ENCODE results near the gene MZF1.
"Not testable (repeated sequence)": the region's sequence is repeated elsewhere in the genome, so short reads cannot be mapped to it uniquely, and the experiment has no call there.

The MZF1 gene

DNA sequence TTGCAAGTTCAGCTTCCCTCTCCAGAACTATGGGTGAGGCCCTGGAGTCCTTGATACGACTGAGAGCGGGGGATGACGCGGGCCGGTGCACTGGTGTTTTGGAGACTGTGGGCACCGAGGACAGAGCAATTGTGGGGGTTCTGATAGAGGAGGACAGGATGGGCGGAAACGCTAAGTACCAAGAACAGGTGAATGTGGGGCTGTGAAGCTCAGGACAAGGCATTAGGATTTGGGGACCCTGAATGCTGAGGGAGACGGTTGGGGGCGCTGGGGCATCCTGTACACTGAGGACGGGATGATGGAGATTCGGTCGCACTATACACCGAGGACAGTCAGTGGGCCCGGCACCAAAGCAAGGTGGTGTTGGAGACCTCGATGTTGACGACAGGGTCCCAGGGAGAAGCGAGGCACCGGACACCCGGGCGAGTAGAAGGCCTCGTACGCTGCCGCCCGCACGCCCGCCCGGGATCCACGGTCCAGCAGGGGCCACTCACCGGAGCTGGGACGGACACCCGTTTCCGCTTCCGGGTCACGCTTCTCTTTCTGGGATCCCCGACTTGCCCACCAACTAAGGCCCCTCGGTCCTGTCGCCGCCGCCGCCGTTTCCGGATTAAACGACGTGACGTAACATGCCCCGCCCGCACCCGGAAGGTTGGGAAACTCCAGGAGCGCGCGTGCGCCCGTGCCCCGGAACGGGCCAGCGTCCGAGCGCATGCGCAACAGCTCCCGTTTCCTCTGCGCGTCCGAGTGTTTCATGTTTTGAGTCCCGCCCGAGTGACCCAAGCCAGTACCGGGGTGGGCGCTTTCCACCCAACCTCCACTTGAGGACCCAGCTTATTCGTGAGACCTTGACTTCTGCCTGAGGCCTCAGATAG is 18.4 kb downstream of the MZF1 start, which contains the start of gene CHMP2A:
TSS of gene CHMP2A (minus strand) at position 612 of the 875 bp plus-strand sequence. CDS start 893 bp downstream, outside the sequence.
- DNase-seq: no peak

DNA sequence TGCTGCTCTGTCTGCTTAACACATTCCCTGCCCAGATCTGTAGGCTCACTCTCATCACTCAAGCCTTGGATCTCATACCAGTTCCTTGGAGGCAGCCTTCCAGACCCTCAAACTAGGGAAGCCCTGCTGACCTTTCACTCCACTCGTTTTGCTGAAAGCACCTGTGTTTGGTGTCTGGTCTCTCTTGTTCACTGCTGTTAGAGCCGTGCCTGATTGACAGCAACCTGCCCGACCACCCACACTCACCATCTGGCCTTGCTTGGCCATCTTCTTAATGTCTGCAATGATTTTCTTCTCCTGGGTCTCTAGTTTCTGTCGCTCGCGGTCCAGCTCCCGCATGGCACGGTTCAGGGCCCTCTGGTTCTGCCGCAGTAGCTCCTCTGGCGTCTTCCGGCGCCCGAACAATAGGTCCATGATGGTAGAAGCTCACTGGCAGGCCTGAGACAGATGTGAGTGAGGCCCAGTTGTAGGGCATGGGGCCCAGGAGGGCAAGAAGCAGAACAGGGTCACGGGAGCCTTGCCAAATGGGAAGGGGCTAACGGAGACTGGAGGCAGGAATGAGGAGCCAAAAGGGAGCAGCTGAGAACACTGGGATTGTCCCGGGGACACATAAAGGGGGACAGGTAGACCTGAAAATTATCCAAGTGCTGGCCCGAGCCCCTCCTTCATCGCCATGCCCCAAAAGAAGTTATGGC is 19.2 kb downstream of the MZF1 start:
- DNase-seq: no peak

DNA sequence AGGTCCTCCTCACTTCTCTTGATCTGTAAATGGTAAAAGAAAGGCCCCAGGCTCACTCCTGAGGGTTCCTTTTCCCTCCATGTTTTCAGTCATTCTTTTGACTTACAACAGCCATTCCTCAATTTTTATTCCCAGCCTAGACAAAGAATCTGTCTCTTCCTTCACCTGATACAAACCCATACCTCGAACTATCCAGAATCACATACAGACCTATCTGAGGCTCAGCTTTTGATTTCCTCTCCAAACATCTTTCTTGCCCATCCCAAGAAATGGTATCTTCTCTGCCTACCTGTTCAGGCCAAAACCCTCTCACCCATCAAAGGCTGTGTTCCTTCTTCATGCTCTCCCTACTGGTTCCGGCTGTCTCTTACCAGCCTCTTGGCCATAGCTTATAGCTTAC is 20.5 kb downstream of the MZF1 start:
- no peak for DNase-seq

DNA sequence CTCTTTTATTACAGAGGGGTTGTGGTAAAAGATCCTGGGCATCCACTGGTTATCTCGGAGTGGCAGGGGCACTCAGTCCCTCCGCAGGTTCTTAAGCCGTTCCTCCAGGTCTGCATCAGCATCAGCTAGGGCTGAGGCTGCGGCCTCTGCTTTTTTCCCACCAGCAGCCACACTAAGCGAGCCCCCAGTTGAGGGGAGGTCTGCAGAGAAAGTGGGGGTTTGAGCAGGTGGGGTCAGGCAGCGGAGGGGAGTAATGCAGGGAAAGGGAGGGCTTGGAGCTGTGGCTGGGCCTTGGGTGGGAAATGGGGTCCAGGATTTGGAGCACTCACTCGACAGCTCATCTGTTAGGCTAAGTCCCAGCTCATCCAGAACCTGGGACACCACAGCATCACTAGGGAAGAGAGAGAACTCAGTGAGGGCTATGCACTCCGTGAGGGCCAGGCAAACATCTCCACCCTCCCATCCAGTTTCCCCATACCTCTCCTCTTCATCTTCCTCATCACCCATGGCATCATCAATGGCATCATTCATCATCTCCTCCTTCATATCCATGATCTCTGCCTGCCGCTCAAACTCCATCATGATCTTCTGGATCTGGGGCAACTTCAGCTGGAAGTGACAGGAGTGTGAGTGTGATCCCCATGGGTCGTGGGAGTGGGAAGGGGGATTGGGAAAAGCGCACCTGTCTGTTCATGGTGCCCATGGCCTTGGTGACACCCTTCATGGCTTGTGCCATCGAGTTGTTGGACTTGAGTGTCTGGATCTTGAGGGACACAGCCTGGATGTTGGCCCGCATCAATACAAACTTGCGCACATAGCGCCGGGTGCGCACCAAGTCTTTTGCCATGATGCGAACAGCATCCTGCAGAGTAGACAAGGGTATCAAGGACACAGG is 21.3 kb downstream of the MZF1 start:
- DNase-seq: no peak

DNA sequence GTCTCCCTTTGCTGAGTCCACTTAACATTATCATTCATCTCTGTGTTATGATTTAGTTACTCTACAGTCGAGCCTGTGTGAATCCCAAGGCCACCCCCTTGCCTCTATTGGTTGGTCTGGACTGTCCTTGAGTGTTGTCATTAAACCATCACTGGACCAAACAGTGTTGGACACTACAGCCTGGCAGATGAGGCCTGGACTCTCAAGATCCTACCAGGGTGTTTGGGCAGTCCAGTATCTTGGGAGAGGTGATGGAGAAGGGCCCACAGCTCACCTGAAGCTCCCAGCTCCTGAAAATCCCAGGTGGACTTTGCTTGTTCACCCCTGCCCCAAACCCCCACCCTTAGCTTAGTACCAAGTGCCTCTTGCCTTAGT is 22.0 kb downstream of the MZF1 start:
- DNase-seq: no peak

DNA sequence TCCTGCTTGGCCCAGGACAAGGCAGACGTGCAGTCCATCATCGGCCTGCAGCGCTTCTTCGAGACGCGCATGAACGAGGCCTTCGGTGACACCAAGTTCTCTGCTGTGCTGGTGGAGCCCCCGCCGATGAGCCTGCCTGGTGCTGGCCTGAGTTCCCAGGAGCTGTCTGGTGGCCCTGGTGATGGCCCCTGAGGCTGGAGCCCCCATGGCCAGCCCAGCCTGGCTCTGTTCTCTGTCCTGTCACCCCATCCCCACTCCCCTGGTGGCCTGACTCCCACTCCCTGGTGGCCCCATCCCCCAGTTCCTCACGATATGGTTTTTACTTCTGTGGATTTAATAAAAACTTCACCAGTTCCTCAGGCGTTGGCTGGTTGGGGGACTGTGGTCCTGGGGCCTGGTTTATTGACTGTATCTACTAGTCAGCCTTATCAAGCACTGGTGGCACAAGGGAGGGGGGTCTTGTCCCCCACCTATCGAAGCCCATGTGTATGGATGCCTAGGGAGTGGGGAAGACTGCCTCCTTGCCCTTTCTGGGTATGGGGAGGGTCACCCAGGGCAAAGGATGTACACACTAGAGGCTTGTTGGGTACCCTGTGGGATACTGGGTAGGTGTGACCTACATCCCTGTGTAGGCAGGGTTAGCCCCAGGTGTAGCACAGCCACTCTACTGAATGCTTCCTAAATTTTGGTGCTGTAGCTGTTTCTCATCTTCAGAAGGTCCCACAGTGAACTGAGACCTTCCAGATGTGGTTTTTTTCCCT is 22.6 kb downstream of the MZF1 start:
- no peak for DNase-seq

DNA sequence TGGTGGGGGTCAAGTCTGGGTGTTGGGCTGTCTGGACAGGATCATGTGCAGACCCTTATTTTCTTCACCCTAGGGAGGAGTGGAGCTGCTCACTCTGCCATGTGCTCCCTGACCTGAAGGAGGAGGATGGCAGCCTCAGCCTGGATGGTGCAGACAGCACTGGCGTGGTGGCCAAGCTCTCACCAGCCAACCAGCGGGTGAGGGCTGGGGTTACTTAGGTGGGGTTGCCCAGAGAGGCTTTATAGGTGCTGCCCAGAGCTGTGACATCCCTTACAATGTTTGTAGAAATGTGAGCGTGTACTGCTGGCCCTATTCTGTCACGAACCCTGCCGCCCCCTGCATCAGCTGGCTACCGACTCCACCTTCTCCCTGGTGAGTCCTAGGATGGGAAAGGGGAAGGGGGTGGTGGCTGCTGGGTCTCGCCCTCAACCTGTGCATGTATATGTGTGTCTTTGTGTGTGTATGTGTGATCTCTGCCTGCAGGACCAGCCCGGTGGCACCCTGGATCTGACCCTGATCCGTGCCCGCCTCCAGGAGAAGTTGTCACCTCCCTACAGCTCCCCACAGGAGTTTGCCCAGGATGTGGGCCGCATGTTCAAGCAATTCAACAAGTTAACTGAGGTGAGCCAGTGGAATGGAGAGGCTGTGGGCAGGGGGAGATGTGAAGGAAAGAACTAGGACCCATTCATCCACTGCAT is 23.3 kb downstream of the MZF1 start:
- no peak for DNase-seq

DNA sequence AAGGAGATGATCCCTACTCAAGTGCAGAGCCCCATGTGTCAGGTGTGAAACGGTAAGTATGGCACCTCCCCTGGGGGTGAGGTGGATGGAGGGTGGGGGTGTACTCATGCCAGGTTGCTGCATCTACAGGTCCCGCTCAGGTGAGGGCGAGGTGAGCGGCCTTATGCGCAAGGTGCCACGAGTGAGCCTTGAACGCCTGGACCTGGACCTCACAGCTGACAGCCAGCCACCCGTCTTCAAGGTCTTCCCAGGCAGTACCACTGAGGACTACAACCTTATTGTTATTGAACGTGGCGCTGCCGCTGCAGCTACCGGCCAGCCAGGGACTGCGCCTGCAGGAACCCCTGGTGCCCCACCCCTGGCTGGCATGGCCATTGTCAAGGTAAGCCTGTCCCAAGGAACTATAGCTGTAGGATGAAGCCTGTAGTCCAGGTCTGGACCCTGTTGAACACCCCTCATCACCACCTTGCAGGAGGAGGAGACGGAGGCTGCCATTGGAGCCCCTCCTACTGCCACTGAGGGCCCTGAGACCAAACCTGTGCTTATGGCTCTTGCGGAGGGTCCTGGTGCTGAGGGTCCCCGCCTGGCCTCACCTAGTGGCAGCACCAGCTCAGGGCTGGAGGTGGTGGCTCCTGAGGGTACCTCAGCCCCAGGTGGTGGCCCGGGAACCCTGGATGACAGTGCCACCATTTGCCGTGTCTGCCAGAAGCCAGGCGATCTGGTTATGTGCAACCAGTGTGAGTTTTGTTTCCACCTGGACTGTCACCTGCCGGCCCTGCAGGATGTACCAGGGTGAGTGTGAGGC is 24.1 kb downstream of the MZF1 start:
- no peak for DNase-seq

DNA sequence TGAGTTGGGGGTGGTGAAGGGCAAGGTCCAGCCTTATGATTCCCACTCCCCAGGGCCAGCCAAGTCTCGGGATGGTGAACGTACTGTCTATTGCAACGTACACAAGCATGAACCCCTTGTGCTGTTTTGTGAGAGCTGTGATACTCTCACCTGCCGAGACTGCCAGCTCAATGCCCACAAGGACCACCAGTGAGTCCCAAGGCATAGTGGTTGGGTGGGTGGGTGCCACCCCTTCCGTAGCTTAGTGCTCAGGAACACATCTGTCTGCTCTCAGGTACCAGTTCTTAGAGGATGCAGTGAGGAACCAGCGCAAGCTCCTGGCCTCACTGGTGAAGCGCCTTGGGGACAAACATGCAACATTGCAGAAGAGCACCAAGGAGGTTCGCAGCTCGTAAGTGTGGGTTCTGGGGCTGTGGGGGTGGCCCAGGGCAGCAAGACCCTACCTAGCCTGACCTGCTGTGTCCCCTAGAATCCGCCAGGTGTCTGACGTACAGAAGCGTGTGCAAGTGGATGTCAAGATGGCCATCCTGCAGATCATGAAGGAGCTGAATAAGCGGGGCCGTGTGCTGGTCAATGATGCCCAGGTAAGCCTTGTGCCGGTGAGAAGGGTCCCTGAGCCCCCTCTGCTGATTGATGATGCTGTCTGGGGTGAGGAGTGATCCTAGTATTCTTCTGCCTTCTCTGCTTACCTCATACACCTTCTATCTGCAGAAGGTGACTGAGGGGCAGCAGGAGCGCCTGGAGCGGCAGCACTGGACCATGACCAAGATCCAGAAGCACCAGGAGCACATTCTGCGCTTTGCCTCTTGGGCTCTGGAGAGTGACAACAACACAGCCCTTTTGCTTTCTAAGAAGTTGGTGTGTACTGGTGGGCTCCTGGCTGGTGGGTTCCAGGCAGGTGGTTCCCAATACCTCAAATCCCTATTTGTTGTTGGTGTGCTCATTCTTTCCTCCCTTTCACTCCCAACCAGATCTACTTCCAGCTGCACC is 25.5 kb downstream of the MZF1 start:
- DNase-seq: no peak

DNA sequence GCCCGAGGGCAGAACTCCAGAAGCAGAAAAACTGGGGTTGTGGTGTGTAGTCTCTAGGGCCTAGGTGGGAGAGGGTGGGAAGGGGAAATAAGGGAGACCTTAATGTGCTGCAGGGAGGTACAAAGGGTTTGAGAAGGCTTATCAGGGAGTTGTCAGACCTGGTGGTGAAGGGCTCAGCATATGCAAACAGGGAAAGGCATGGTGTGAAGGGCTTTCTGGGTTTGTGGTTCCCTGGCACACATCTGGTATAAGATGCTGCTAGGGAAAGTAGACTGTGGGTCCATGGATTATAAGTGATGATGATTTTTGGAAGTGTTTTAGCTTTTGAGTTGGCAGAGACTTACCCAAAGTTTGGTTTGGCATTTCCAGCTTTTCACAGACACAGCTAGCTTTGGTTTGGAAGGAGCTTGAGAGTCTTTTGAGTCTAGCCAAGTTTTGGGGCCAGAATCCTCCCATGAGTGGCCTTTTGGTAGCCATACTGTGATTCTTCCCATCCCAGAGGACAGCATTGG is 27.1 kb downstream of the MZF1 start:
- no peak for DNase-seq

DNA sequence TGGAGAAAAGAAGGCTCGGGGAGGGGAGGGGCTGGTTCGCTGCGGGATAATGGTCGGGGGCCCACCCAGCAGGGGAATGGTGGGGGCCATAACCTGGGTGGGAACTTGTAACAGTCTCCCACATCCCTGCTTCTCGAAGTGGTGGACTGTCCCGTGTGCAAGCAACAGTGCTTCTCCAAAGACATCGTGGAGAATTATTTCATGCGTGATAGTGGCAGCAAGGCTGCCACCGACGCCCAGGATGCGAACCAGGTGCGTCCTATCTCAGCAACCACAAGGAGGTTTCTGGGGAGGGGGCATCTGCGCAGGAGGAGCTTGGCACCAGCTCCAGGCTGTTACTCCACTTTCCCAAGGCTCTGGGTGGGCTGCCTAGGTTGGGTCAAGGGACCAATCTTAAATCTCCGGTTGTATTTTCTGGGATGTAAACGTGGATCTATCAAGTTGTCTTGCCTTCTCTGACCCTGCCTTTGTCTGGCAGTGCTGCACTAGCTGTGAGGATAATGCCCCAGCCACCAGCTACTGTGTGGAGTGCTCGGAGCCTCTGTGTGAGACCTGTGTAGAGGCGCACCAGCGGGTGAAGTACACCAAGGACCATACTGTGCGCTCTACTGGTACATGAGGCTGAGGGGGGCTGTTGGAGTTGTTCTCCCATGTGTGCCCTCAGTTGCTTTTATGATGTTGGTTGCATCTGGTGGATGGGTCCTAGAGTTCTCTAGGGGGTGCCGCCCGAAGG is 27.7 kb downstream of the MZF1 start:
- DNase-seq: no peak

DNA sequence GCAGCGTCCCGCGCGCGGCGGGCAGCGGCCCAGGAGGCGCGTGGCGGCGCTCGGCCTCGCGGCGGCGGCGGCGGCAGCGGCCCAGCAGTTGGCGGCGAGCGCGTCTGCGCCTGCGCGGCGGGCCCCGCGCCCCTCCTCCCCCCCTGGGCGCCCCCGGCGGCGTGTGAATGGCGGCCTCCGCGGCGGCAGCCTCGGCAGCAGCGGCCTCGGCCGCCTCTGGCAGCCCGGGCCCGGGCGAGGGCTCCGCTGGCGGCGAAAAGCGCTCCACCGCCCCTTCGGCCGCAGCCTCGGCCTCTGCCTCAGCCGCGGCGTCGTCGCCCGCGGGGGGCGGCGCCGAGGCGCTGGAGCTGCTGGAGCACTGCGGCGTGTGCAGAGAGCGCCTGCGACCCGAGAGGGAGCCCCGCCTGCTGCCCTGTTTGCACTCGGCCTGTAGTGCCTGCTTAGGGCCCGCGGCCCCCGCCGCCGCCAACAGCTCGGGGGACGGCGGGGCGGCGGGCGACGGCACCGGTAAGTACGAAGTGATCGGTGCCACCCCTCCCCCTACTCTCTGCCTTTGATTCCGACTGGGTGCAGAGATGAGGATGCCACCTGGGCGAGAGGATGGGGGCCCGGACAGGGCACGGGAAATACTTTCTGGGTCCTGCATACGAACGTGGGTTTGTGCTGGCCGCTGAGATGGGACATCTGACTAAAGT is 28.4 kb downstream of the MZF1 start:
- no peak for DNase-seq

DNA sequence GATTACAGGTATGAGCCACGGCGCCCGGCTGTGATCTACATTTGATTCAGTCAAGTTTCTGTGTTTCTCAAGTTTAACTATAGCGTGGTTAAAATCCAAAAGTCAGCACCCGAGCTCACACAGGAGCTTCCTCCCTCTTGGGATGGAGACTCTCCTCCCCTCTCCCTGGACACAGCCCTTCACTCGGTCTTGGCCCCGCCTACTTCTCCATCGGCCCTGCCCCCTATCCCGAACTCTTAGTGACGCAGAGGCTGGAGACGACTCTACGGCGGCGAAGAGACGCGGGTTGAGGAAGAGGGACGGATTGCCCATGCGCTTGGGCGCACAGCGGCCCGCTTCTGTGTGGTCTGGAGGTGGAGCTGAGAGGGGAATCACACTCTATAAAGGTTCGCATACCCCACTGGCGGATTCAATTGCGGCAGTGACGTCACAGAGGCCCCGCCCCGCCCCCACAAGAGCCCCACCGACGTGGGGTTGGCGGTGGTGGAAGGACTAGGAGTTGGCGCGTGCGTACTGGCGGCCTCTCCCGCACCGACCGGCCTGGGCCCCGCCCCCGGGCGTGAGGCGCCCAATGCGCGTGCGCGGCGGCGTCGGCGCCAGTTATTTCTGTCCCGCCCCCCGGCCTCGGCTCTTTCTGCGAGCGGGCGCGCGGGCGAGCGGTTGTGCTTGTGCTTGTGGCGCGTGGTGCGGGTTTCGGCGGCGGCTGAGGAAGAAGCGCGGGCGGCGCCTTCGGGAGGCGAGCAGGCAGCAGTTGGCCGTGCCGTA is 29.1 kb downstream of the MZF1 start, which contains the start of gene TRIM28:
TSS of gene TRIM28 (plus strand) at position 239 of the 765 bp plus-strand sequence. CDS start 694 bp downstream, outside the sequence.
- DNase-seq: no peak

DNA sequence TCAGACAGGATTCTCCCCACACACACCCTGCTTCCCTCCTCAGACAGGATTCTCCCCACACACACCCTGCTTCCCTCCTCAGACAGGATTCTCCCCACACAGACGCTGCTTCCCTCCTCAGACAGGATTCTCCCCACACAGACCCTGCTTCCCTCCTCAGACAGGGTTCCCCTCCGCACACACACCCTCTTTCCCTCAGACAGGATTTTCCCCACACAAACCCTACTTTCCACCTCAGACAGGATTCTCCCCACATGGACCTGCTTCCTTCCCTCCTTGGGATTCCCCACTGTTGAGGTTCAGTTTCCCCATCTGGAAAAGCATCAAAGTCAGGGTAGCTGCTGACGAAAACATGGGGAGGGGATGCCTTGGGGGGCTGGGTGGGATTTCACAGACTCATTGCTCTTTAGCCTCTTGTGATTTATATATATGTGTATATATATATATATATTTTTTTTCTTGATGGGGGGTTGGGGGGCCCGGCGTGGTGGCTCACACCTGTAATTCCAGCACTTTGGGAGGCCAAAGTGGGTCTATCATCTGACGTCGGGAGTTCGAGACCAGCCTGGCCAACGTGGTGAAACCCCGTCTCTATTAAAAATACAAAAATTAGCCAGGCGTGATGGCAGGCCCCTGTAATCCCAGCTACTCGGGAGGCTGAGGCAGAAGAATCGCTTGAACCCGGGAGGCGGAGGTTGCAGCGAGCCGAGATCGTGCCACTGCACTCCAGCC is 30.3 kb downstream of the MZF1 start:
- not testable (repeated sequence) for DNase-seq

DNA sequence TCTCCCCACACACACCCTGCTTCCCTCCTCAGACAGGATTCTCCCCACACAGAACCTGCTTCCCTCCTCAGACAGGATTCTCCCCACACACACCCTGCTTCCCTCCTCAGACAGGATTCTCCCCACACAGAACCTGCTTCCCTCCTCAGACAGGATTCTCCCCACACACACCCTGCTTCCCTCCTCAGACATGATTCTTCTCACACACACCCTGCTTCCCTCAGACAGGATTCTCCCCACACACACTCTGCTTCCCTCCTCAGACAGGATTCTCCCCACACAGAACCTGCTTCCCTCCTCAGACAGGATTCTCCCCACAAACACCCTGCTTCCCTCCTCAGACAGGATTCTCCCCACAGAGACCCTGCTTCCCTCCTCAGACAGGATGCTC is 34.0 kb downstream of the MZF1 start:
- DNase-seq: not testable (repeated sequence)

All from NCI-H510A (cell line).